ENCODE data around the gene AEBP2. TPM values are rescaled to one million over a fixed set of nuclear protein-coding genes. Genes with fewer than 3 reads are reported as not detected.

AEBP2 gene
- total RNA-seq, 4 donors from 2014 or later: 27.9 to 57.5 (median 41.1) TPM

GRCh38 chr12:19518209-19518608 lies 78.9 kb downstream of the AEBP2 start:
- Histone ChIP-seq H3K4me3 (replicated peaks in 1 of 3) (no peak overlapping the region), H3K27ac (no peak overlapping the region), H3K4me1 (peaks cover 11 to 16% of the 10 kb centered on the region in 2 donors), H3K36me3 (no peaks in the 10 kb centered on the region), H3K27me3 (no peaks in the 10 kb centered on the region), H3K9me3 (no peaks in the 10 kb centered on the region)
- no peak for TF ChIP-seq POLR2A (IDR thresholded peaks at IDR 0.05)
- TF ChIP-seq, protein P1, sequence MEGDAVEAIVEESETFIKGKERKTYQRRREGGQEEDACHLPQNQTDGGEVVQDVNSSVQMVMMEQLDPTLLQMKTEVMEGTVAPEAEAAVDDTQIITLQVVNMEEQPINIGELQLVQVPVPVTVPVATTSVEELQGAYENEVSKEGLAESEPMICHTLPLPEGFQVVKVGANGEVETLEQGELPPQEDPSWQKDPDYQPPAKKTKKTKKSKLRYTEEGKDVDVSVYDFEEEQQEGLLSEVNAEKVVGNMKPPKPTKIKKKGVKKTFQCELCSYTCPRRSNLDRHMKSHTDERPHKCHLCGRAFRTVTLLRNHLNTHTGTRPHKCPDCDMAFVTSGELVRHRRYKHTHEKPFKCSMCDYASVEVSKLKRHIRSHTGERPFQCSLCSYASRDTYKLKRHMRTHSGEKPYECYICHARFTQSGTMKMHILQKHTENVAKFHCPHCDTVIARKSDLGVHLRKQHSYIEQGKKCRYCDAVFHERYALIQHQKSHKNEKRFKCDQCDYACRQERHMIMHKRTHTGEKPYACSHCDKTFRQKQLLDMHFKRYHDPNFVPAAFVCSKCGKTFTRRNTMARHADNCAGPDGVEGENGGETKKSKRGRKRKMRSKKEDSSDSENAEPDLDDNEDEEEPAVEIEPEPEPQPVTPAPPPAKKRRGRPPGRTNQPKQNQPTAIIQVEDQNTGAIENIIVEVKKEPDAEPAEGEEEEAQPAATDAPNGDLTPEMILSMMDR (IDR thresholded peaks at IDR 0.05): no peak
- no peak for DNase-seq
- 26 to 43% methylated on average over 1 of the region's 1 CpG for WGBS, 2 donors
- intact Hi-C loops (cut with DNase I): no loop called here

- Histone ChIP-seq H3K4me3 (replicated peaks in 1 of 3) (no peak overlapping the region), H3K27ac (no peak overlapping the region), H3K36me3 (no peaks in the 10 kb centered on the region), H3K4me1 (peaks cover 11 to 16% of the 10 kb centered on the region in 2 donors), H3K27me3 (no peaks in the 10 kb centered on the region), H3K9me3 (no peaks in the 10 kb centered on the region)
- DNase-seq: no peak
- 89 to 90% methylated on average over 5 of the region's 5 CpGs for WGBS, 2 donors
- intact Hi-C loops (cut with DNase I): no loop called here
- TF ChIP-seq, protein P1 (IDR thresholded peaks at IDR 0.05): no peak
- TF ChIP-seq POLR2A (IDR thresholded peaks at IDR 0.05): no peak
Measured at GRCh38 chr12:19520646-19521415, 81.5 kb downstream of the AEBP2 start.

DNA sequence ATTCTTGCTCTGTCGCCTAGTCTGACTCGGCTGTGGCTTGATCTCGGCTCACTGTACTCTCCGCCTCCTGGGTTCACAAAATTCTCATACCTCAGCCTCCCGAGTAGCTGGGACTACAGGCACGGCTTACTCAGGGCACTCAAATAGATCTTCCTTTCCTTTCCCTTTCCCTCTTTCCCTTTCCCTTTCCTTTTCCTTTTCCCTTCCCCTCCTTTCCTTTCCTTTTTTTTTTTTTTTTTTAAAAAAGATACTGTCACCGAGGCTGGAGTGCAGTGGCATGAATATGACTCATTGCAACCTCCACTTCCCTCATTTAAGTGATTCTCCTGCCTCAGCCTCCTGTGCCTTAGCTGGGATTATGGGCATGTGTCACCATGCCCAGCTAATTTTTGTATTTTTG lies 86.0 kb downstream of the AEBP2 start:
- intact Hi-C loops (cut with DNase I): no loop called here

DNA sequence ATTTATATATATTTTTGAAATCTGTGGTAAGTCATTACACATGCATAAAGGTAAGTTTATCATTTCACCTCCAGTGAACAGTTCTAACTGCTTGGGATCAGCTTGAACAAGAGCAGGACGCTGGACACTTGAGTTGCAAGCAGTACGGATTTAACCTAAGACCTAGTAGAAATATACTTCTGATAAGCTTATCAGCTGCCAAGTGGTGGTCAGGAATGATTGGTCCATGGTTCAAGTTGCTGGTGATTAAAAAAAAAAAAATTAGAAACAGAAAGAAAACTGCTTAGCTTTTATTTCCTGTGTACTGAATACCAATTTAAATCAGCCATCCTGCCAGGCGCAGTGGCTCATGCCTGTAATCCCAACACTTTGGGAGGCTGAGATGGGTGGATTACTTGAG lies 88.6 kb downstream of the AEBP2 start:
- intact Hi-C loops (cut with DNase I): no loop called here
- DNase-seq: no peak
- WGBS, 2 donors: 86 to 90% methylated on average over 3 of the region's 3 CpGs
- Histone ChIP-seq H3K27ac (no peak overlapping the region), H3K4me1 (no peaks in the 10 kb centered on the region), H3K4me3 (replicated peaks in 1 of 3) (no peak overlapping the region), H3K9me3 (no peaks in the 10 kb centered on the region), H3K36me3 (no peaks in the 10 kb centered on the region), H3K27me3 (no peaks in the 10 kb centered on the region)
- TF ChIP-seq, protein P1 (IDR thresholded peaks at IDR 0.05): no peak
- no peak for TF ChIP-seq POLR2A (IDR thresholded peaks at IDR 0.05)

More for the DNA sequence above, 86.0 kb downstream of the AEBP2 start:
- Histone ChIP-seq H3K9me3 (no peaks in the 10 kb centered on the region), H3K36me3 (no peaks in the 10 kb centered on the region), H3K27ac (no peak overlapping the region), H3K4me3 (replicated peaks in 1 of 3) (no peak overlapping the region), H3K4me1 (no peaks in the 10 kb centered on the region), H3K27me3 (no peaks in the 10 kb centered on the region)
- no peak for DNase-seq
- 73 to 83% methylated on average over 7 of the region's 7 CpGs for WGBS, 2 donors
- no peak for TF ChIP-seq POLR2A (IDR thresholded peaks at IDR 0.05)
- TF ChIP-seq, protein P1 (IDR thresholded peaks at IDR 0.05): no peak

DNA sequence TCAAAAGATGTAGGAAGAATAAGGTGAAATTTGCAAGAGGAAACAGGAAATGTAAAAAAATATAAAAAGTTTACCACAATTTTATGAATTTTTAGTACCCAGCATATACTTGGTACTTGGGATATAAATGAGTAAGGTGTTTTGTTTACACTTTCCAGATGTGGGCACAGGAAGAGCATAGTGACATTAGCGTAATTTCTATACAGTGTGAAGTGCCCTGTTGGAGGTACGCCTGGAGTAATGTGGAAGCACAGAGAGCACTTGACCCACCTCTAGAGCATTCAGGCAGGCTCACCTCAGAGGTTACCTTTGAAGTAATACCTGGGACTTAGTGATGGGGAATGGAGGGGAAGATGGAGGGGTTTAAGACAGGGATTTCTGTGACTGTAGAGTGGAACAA lies 89.5 kb downstream of the AEBP2 start:
- DNase-seq: no peak
- intact Hi-C loops (cut with DNase I): no loop called here
- H3K36me3 ChIP-seq: no peaks in the 10 kb centered on the region
- H3K27me3 ChIP-seq: no peaks in the 10 kb centered on the region
- H3K4me1 ChIP-seq: no peaks in the 10 kb centered on the region
- H3K27ac ChIP-seq: no peak overlapping the region
- H3K4me3 ChIP-seq (replicated peaks in 1 of 3): no peak overlapping the region
- TF ChIP-seq, protein P1 (IDR thresholded peaks at IDR 0.05): no peak
- TF ChIP-seq POLR2A (IDR thresholded peaks at IDR 0.05): no peak
- 45 to 66% methylated on average over 2 of the region's 2 CpGs for WGBS, 2 donors
- H3K9me3 ChIP-seq: no peaks in the 10 kb centered on the region
